OCI-LY1 (cell line): ENCODE data around the gene AZU1.
"Not testable (repeated sequence)": the region's sequence is repeated elsewhere in the genome, so short reads cannot be mapped to it uniquely, and the experiment has no call there.

ENCODE experiments used
- EZH2 ChIP-seq: fragments of 200-600 bp; sonication (generic), shearing (Covaris generic); IDR thresholded peaks from 2 replicates; pipeline ENCODE4 v1.8.0; 2017; ENCODE audit warnings: borderline replicate concordance, mixed run types, mild to moderate bottlenecking, antibody characterized with exemption, low read length, moderate library complexity, mixed read lengths
- TF ChIP-seq, protein P1 (sequence below): fragments of 200-600 bp; sonication (generic), shearing (Covaris generic); IDR thresholded peaks from 2 replicates; pipeline ENCODE4 v1.5.1; 2017; ENCODE audit warnings: mild to moderate bottlenecking, antibody characterized with exemption, low read length, moderate library complexity, mixed read lengths

DNA sequence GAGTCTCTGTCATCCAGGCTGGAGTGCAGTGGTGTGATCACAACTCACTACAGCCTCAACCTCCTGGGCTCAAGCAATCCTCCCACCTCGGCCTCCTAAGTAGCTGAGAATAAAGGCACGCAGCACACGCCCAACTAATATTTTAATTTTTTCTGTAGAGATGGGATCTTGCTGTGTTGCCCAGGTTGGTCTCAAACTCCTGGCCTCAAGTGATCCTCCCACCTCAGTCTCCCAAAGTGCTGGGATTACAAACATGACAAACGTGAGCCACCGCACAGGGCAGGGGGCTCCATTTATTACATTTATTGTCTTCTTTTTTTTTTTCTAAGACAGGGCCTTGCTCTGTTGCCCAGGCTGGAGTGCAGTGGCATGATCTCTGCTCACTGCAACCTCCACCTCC, 7.4 kb upstream of the AZU1 start:
- TF ChIP-seq, protein P1, sequence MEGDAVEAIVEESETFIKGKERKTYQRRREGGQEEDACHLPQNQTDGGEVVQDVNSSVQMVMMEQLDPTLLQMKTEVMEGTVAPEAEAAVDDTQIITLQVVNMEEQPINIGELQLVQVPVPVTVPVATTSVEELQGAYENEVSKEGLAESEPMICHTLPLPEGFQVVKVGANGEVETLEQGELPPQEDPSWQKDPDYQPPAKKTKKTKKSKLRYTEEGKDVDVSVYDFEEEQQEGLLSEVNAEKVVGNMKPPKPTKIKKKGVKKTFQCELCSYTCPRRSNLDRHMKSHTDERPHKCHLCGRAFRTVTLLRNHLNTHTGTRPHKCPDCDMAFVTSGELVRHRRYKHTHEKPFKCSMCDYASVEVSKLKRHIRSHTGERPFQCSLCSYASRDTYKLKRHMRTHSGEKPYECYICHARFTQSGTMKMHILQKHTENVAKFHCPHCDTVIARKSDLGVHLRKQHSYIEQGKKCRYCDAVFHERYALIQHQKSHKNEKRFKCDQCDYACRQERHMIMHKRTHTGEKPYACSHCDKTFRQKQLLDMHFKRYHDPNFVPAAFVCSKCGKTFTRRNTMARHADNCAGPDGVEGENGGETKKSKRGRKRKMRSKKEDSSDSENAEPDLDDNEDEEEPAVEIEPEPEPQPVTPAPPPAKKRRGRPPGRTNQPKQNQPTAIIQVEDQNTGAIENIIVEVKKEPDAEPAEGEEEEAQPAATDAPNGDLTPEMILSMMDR = not testable (repeated sequence)
- not testable (repeated sequence) for TF ChIP-seq EZH2
